ENCODE measurements around the gene TUBA1C.

DNA sequence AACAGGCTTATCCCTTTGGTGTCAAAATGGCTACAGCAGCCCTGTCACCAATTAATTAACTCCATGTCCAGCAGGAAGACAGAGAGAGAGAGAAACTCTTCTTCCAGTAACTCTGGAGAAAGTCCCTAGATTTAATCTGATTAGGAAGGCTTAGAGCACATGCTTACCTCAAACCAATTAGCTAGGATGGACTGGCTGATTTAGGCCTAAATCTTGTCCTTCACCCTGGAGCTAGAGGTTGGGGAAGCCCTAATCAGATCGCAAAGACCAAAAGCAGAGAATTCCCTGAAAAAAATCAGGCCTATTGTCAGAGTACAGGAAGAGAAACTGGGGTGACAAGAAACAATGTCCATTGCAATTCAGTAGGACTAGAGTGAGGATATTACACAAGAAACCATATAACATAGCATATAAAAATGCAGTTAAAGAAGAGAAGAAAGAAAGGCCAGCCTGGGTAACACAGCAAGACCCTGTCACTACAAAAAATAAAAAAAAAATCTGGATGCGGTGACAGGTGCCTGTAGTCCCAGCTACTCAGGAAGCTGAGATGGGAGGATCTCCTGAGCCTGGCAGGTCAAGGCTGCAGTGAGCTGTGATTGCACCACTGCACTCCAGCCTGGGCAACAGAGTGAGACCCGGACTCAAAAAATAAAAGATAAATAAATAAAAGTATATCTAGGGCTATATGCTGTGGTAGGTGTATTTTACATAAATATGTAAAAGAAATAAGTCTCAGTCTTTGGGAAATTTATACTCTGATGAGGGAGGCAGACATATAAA, 41.1 kb upstream of the TUBA1C start:
- TF ChIP-seq, protein P1, sequence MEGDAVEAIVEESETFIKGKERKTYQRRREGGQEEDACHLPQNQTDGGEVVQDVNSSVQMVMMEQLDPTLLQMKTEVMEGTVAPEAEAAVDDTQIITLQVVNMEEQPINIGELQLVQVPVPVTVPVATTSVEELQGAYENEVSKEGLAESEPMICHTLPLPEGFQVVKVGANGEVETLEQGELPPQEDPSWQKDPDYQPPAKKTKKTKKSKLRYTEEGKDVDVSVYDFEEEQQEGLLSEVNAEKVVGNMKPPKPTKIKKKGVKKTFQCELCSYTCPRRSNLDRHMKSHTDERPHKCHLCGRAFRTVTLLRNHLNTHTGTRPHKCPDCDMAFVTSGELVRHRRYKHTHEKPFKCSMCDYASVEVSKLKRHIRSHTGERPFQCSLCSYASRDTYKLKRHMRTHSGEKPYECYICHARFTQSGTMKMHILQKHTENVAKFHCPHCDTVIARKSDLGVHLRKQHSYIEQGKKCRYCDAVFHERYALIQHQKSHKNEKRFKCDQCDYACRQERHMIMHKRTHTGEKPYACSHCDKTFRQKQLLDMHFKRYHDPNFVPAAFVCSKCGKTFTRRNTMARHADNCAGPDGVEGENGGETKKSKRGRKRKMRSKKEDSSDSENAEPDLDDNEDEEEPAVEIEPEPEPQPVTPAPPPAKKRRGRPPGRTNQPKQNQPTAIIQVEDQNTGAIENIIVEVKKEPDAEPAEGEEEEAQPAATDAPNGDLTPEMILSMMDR (IDR thresholded peaks at IDR 0.05): no peak
- TF ChIP-seq NFE2L1 (CRISPR knock-in tag; IDR thresholded peaks at IDR 0.05) (no peak), USF2 (CRISPR knock-in tag; IDR thresholded peaks at IDR 0.05) (no peak)
- TF ChIP-seq, protein P2, sequence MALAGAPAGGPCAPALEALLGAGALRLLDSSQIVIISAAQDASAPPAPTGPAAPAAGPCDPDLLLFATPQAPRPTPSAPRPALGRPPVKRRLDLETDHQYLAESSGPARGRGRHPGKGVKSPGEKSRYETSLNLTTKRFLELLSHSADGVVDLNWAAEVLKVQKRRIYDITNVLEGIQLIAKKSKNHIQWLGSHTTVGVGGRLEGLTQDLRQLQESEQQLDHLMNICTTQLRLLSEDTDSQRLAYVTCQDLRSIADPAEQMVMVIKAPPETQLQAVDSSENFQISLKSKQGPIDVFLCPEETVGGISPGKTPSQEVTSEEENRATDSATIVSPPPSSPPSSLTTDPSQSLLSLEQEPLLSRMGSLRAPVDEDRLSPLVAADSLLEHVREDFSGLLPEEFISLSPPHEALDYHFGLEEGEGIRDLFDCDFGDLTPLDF (CRISPR knock-in tag; IDR thresholded peaks at IDR 0.05): no peak
- TF ChIP-seq, protein P3, sequence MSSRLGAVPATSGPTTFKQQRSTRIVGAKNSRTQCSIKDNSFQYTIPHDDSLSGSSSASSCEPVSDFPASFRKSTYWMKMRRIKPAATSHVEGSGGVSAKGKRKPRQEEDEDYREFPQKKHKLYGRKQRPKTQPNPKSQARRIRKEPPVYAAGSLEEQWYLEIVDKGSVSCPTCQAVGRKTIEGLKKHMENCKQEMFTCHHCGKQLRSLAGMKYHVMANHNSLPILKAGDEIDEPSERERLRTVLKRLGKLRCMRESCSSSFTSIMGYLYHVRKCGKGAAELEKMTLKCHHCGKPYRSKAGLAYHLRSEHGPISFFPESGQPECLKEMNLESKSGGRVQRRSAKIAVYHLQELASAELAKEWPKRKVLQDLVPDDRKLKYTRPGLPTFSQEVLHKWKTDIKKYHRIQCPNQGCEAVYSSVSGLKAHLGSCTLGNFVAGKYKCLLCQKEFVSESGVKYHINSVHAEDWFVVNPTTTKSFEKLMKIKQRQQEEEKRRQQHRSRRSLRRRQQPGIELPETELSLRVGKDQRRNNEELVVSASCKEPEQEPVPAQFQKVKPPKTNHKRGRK (CRISPR knock-in tag; IDR thresholded peaks at IDR 0.05; ENCODE audit: borderline replicate concordance): no peak

All from WTC11 (cell line).